GM19438 (cell line): Measurements from ENCODE around the gene C19orf38.

Source experiments
- ATAC-seq: cut with Tn5 transposase; IDR thresholded peaks from one replicate; pipeline ENCODE4 v1.9.1; 2021; ENCODE audit warnings: low read depth; ENCODE audit not compliant: unreplicated experiment

The C19orf38 gene

DNA sequence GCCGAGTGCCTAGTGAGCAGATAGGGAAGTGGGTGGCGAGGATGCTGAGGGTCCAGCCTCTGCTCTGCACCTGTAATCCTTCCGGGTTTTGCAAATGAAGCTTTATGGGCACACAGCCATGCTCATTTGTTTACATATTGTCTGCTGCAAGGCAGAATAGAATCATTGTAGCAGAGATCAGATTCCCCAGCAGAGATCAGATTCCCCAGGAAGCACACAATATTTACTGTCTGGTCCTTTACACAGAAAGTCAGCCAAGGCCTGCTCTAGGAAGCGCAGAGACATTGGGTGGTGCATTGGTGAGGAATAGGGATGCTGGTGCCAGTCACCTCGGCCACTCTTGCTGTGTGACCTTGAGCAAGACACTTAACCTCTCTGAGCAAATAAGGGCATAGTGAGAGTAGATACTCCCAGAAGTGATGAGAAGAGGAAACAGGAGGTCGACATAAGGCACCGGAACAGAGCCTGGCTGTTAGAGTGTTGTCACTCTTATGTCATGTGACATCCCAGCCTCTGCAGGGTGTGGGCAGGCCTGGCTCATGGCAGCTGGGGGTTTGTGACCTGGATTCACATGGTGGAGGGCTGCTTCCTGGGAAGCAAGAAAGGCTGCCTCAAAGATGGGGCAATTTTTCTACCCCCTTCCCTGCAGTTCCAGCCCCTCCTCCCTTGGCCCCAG, 48.8 kb downstream of the C19orf38 start:
- ATAC-seq: no peak

GRCh38 chr19:10898633-10899032, 50.4 kb downstream of the C19orf38 start:
- no peak for ATAC-seq

DNA sequence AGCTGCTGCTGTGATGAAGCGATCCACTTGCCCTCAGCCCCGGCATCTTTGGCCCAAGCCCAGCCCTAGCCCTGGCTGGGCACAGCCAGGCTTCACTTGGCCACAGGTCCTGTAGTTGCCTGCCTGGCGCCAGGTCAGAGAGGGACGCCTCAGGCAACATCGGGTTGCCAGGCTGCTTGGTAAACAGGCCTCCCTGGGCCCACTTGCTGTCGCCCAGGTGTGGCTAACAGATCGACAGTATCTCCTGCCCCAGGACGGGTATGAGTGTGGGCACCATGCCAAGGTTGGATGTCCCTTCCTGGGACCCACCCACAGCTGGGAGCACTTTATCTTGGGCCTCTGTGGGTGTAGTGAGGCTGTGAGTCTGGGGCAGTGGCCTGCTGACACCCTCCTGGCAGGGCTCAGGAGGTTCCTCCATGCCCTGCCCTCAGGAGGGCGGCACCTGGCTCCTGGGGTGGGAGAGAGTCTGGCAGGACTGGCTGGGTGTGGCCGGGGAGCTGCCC, 51.0 kb downstream of the C19orf38 start:
- ATAC-seq: no peak

- no peak for ATAC-seq
Observed at GRCh38 chr19:10907925-10908324, 59.7 kb downstream of the C19orf38 start.

- no peak for ATAC-seq
Observed at GRCh38 chr19:10908380-10908960, 60.3 kb downstream of the C19orf38 start.

DNA sequence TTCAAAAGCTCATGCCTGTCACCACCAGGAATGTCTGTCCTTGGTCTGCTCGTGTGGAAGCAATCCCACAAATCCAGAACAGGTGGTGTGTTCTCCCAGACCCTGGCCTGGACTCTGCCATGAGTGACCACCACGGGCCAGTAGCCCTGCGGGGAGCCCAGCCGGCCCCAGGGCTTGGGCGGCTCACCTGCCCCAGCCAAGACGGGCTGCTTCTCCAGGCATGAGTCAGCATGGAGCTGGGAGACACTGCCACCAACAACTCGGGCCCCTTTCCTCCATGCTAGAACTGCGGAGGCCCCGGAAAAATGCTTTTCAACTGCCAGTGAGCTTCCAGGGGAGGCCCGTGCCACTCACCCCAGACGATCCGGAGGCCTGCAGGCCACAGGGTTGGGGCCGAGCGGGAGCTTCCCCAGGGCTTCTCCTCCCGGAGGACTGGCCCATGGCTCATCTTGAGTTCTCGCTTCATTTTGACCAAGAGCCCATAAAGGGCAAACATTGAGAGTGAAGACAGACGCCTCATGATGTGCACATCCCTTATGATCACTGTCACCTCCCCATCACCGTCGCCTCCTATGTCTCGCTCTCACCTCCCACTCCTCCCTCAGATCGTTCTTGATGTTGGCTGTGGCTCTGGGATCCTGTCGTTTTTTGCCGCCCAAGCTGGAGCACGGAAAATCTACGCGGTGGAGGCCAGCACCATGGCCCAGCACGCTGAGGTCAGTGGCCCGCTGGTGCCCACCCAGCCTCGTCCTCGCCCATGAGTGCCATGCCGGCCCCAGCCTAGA, 63.6 kb downstream of the C19orf38 start:
- ATAC-seq: no peak

GRCh38 chr19:10912619-10913018, 64.4 kb downstream of the C19orf38 start:
- no peak for ATAC-seq

GRCh38 chr19:10913716-10914340, 65.6 kb downstream of the C19orf38 start:
- no peak for ATAC-seq

- ATAC-seq: no peak
Observed at GRCh38 chr19:10915130-10916091, 67.2 kb downstream of the C19orf38 start.

DNA sequence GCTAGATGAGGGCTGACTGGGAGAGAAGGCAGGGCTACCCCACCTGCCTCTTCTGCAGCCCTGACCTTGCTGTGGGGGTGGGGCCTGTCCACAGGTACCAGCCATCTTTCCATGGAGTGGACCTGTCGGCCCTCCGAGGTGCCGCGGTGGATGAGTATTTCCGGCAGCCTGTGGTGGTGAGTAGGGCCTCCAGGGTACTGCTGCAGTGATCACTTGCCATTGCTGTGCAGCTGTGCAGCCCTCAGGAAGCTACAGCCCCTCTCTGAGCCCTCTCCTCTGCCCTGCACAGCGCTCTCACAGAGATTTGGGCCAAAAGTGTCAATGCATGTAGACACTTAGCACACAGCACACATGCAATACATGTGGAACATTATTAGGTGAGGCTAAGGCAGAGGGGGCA, 68.4 kb downstream of the C19orf38 start:
- no peak for ATAC-seq

- no peak for ATAC-seq
Observed at GRCh38 chr19:10918359-10918758, 70.1 kb downstream of the C19orf38 start.
